ENCODE data around the gene ENTPD8. TPM values are rescaled to one million over a fixed set of nuclear protein-coding genes. Genes with fewer than 3 reads are reported as not detected.

ENTPD8 gene
- total RNA-seq, 1 experiment from 2014 or later = not detected

DNA sequence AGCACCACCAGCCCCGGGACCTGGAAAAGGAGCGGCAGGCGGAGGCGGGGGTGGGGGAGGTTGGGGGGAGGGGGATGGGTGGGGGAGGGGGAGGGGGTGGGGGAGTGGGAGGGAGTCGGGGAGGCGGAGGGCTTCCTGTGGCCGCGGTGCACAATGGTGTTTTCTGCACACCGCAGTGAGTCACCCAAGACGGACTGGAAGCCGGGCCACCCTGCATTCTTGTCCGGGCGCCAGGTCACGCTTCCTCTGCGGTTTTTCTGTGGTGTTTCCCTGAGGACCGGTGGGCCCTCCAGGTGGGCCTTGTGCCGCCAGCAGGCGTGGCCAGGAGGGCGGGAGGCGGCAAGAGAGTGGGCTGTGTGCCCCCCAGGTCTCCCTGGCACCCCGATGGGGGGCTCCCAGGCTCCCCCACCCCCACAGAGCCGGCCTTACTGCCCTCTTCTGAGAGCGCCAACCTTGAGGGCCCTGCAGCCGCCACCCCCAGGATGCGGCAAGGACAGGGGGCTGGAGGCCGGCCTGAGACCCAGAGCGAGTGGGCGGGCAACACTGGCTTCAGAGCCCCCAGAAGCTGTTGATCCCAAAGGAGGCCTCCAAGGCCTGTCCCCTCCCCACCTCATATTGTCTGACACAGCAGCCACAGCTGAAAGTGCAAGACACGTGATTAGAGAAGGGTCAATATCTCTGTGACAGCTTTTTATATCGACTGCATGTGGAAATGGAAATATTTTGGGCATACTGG is 29.3 kb downstream of the ENTPD8 start:
- DNase-seq (ENCODE audit: low read depth) = peak; percentile 99

DNA sequence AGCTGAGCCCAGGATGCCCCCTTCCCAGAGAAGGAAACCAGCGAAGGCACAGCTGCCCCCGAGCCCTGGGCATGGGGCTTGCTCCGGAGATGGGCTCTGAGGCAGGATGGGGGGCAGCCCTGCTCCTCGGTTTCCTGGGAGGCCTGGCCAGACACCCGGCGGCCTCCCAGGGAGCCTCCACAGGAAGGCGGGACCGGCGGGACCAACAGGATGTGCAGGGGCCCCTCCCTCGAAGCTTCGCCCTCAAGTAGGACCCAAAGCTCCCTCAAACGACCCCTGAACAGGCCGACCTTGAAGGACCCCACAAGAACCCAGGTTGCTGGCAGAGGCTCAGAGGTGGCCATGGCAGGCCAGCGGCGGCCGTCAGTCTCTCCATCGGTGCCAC is 29.9 kb downstream of the ENTPD8 start:
- peak; percentile 77 for DNase-seq (ENCODE audit: low read depth)

DNA sequence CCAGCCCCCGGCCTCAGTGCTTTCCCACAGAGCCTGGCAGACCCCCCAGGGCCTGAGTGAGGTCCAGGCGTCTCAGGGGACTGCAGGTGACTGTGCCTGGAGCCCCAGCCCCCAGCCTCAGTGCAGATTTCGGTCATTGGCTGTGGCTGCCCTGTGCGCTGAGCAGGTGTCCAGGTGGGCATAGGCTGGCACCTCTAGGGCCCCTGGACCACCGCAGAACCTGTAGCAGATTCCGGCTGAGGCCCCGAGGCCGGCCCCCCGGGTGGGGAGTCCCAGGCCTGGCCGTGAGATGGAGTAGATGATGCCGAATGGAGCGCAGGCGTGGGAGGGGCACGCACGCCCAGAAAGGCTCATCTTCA is 30.3 kb downstream of the ENTPD8 start:
- no peak for DNase-seq (ENCODE audit: low read depth)

DNA sequence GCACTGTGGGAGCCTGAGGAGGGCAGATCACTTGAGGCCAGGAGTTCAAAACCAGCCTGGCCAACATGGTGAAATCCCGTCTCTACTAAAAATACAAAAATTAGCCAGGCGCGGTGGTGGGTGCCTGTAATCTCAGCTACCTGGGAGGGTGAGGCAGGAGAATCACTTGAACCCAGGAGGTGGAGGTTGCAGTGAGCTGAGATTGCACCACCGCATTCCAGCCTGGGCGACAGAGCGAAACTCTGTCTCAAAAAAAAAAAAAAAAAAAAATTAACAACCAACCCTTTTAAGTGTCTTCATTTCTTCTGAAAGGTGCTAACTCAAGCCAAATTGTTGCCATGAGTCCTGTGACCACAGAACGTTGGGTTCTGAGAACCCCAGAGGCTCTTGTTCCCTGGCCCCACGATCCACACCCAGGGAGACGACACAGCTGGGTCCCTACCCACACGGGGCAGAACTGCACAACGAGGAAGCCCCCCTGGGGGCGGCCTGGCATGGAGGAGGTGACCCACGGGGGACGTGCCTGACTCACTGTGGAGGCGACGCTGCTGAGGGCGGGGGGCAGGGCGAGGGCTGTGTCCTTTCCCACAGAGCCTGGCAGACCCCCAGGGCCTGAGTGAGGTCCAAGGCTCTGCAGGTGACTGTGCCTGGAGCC is 30.8 kb downstream of the ENTPD8 start:
- DNase-seq (ENCODE audit: low read depth) = peak; percentile 34

DNA sequence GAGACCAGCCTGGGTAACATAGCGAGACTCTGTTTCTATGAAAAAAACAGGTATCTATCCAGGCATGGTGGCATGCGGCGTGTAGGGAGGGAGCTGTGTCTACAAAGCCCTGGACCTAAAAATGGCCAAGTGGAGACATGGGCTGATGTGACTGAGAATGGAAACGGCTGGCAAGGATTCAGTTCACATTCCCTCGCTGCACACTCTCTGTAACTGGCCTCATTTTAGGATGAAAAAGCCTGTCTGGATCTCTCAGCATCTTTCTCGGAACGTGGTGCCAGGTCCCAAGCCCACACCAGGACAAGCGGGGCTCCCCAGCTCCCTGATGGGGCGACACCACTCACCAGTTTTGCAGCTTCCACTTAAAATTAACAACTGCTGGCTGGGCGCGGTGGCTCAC is 31.6 kb downstream of the ENTPD8 start:
- no peak for DNase-seq (ENCODE audit: low read depth)

DNA sequence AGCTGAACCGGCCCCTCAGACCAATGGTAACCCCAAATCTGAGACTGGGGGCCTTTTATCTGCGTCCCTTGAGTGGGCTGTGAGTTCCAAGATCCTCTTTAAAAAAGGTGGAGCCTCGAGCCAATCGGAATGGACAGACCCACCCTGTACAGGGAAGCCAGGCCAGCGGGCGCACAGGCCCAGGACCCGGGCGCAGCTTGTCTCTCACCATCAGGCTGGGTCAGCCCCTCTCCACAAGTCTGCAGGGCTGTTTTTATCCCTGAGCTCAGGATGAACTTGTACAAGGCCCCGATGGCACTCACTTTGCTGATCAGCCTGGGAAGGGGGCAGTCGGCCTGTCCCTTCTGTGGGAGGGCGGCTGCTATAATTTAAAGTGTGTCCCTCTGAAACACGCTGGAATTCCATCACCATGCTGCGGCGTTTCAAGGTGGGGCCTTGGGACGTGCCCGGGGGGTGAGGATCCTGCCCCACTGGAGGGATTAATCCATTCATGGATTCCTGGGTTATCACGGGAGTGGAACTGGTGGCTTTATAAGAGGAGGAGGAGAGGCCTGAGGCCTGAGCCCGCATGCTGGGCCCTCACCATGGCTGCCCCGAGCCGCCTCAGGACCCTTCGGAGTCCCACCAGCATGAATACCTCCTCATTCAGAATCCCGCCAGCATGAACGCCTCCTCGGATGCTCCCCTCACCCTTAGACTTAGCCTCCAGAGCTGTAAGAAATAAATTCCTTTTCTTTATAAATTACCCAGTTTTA is 32.3 kb downstream of the ENTPD8 start:
- no peak for DNase-seq (ENCODE audit: low read depth)

DNA sequence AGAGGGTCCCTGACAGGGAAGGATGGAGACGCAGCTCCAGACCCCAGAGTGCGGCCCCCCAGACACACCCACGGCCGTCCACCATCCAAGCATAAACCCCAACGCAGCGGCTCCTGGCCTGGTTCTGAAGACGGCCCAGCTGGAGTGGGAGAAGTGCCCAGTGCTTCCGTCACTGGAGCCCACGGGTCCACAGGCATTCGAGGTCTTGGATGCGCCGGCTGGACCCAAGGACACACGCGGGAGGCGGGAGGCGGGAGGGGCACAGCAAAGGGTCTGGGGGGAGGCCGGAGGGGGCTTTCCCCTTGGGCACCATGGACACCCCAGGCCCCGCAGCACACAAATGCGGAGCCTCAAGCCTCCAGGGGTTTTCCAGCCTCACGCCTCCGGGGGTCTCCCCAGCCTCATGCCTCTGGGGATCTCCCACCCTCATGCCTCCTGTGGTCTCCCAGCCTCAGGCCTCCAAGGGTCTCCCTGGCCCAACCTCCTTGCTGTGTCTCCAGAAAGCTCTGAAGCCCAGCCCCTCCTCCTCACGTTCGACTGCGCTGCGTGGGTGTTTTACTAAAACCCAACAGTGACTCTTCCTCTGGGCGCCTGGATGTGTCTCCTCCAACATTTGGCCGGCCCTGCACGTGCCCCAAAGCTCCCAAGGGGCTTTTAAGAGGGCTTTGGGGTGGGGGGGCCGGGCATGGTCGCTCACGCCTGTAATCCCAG is 33.4 kb downstream of the ENTPD8 start:
- DNase-seq (ENCODE audit: low read depth) = no peak

DNA sequence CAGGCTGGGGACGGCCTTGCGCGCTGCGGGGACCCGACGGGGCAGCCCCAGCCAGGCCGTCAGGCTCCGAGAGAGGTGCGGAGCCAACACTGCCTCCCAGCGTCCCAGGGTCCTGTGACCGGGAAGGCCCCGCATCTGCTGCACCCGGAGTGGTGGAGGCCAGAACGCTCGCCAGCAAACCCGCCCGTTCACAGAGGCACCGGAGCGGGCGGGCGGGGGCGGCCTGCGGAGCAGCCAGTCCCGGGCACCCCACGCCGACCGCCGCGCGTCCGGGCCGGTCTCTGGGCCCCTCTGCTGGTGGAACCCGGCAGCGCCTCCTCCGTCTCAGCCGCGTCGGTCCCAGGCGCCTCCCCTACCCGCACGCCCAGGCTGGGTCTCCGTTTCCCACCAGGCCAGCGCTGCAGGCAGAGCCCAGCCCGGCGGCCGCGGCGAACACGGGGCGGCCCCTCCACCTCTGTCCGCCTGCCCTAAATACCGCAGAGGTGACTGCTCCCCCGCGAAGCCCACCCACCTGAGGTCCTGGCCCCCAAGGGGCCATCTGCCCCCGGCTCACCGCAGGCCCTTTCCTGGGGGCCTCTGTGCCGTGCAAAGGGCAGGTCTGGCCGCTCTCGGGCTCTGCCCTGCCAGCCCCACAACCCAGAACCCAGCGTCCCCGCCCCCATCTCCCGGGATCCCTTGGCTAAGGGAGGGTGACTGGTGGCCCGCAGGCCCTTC is 34.1 kb downstream of the ENTPD8 start:
- DNase-seq (ENCODE audit: low read depth) = peak; percentile 85

DNA sequence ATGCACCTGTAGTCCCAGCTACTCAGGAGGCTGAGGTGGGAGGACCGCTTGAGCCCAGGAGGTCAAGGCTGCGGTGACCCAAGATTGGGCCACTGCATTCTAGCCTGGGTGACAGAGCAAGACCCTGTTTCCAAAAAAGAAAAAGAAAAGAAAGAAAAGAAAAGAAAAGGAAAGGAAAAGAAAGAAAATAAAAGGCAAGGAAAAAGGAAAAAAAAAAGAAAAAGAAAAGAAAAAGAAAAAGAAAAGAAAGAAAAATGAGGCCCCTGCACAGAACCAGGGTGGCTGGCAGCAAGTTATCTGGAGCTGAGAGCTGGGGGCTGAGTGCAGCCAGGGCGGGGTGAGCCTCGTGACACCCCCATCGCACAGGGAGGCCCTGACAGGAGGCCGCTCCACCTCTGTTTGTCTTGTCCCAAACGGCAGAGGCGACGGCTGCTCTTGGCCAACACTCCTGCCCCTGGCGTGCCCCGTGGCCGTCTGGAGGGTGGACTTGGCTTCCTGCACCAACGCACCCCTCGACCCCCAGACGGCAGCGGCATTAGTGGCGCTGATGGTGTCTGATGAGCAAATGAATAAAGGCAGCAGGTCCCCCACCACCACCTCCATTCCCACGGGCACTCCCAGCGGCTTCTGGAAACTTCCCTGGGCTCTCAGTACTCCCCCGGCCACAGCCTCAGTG is 34.9 kb downstream of the ENTPD8 start:
- no peak for DNase-seq (ENCODE audit: low read depth)

DNA sequence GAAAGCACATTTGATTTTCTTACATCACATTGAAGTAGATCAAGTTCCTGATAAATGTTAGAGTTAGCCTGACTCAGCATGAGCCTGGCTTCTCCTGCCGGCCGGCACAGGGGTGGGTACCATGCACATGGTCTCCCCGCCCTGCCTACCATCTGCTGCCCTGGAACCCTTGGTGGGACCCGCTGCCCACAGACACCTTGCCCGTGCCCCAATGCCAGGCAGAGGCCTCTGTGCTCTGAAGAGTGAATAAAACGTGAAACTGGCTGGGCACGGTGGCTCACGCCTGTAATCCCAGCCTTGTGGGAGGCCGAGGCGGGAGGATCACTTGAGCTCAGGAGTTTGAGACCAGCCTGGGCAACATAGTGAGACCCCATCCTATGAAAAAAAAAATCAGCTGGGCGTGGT is 35.5 kb downstream of the ENTPD8 start:
- no peak for DNase-seq (ENCODE audit: low read depth)

DNA sequence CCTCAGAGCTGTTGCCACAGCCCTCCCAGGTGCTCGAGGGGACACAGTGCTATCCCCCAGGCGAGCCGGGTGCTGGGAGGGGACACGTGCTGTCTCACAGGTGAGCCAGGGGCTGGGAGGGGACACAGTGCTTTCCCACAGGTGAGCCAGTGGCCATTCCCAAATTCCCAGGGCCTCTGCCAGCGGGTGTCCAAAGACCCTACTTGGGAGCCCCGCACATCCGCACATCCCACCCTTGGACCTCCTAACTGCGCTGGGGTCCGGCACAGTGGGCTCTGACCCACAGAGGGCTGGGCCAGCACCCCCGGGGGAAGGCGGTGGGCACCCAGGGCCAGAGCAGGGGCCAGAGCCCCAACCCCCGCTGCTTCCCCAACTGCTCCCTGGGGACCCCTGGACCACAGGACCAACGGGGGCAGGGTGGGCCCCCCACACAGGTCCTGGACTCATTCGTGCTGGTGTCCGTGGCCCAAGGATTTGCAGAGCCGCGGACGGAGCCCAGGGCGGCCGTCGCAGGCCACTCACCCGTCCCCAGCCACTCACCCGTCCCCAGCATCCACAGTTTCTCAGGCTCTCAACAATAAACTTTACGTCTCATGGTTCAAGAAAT is 36.1 kb downstream of the ENTPD8 start:
- DNase-seq (ENCODE audit: low read depth) = no peak

DNA sequence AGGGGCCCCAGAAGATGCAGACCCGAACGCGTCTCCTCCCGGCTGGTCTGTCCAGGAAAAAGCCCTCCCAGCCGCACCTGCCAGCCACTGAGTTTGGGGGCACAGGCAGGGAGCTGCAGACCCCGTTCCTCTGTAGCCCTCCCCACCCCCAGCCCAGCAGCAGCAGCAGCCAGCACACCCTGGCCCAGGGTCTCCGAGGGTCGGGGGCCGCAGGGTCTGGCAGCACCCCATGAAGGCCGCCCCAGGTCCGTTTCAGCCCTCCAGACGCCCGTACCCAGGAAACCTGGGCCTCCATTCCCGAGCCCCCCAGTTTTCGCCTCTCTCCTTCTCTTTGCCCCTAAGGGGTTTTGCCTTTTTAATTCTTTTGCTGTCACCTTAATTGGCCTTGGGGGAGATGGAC is 37.9 kb downstream of the ENTPD8 start:
- DNase-seq (ENCODE audit: low read depth) = no peak

DNA sequence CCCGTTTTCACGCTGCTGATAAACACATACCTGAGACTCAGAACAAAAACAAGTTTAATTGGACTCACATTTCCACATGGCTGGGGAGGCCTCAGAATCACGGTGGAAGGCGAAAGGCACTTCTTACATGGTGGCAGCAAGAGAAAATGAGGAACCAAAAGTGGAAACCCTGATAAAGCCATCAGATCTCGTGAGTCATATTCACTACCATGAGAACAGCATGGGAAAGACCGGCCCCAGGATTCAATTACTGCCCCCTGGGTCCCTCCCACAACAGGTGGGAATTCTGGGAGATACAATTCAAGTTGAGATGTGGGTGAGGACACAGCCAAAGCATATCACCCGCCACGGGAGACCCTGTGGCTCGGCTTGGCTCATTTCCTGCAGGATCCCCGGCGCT is 38.4 kb downstream of the ENTPD8 start:
- no peak for DNase-seq (ENCODE audit: low read depth)

DNA sequence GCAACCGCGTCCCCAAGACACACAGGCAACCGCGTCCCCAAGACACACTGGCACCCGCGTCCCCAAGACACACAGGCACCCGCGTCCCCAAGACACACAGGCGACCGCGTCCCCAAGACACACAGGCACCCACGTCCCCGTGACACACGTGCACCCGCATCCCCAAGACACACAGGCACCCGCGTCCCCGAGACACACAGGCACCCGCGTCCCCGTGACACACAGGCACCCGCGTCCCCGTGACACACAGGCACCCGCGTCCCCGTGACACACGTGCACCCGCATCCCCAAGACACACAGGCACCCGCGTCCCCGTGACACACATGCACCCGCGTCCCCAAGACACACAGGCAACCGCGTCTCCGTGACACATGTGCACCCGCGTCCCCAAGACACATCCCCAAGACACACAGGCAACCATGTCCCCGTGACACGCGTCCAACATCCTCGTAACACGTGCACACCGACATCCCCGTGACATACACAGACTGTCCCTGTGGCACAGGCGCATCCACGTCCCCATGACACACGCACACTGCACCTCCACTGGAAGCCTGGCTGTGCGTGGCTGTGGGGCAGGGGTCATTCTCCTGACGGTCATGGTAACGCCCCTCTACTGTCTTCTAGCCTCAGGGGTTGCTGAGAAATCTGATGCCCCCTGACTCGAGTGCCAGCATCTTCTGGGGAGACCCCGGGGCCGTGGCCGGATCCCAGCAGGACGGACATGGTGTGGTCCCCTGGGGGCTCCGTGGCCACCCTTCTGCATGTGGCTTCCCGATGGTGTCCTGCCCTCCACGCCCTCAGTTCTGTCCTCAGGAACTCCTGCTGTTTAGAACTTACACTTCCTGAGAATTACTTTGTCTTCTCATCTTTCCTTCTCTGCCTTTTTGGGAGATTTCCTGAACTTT is 42.3 kb downstream of the ENTPD8 start:
- DNase-seq (ENCODE audit: low read depth) = no peak

DNA sequence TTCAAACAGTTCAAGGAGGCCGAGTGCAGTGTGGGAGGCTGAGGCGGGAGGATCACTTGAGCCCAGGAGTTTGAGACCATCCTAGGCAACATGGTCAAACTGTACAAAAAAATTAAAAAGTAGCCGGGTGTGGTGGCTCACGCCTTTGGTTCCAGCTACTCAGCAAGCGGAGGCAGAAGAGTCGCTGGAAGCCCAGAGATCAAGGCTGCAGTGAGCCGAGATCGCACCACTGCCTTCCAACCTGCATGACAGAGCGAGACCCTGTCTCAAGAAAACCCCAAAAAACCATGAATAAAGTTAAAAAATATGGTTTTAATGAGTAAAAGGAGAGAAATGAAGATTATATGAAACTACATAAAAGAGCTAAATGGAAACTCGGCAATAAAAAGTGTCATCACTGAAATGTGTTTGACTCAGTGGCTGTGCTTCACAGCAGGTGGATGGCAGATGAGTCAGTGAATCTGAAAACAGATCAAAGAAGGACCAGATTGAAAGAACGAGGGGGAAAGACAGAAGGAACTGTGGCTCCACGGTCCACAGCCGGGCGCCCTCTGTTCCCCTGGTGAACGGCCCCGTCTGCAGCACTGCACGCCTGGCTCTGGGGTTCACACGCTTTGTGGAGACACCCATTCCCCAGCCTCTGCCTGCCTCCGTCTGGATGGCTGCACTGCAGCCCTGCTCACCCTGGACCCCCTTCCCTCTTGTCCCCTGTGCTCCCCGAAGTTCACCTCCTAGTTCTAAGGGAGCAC is 43.3 kb downstream of the ENTPD8 start:
- no peak for DNase-seq (ENCODE audit: low read depth)

DNA sequence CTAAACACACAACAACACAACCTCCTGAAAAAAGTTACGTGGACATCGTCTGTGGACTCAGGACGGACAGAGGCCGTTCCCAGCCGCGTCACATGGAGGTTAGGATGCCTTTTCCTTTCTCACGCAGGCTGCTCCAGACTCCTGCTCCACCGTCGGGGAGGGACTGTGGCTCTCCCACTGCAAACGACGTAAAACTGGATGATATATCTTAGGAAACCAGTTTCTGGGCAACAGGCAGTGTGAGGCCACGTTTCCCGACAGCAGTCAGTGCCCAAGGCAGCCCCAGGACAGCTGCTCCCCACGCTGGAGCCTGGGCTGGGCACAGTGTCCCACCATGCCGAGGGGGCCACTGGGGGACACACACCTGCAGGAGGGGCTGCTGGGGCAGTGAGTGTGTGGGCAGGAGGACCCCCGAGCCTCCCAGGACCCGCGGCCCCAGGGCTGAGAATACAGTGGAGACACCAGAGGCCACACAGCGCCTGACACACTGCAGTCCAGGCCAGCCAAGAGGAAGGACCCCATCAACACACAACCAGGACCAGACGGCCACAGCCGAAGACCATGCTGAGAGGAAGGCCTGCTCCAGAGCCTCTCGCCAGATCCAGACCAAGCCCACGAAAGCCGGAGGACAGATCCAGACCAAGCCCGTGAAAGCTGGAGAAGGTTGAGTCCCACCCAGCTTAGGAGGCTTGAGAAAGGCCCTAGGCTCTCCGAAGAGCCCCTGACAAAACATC is 44.4 kb downstream of the ENTPD8 start:
- DNase-seq (ENCODE audit: low read depth) = no peak

DNA sequence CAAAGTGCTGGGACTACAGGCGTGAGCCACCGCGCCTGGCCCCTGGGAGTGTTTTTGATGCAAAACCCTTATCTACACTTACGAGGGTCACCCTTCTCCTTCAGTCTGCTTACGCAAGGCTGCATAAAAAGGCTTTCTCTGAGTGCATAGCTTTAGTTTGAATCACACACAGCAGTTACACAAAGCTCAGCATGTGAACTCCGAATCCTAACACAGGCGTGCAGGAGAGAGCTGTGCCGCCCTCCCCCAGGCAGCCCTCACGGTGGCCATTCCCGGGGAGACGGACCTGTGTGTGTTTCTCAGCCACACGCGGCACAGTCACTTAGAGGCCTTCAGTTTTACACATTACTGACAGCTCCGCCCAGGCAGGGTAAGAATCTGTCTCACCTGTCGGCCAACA is 44.9 kb downstream of the ENTPD8 start:
- peak; percentile 45 for DNase-seq (ENCODE audit: low read depth)

DNA sequence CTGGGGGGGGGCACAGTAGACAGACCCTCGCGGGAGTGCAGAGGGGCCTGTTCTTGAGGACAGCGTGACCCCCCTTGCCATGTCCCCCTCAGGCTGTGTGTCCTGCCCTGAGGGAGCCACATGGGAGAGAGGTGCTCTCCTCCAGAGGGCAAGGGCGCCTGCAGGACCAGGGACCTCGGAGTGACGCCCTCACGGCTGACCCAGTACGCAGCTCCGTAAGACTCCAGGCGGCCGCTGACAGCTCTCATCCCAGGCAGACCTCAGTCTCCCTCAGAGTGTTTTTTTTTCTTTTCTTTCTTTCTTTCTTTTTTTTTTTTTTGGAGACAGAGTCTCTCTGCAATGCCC is 45.5 kb downstream of the ENTPD8 start:
- no peak for DNase-seq (ENCODE audit: low read depth)

All from Daoy (cell line).